Keratinocyte (primary cell): Measurements from ENCODE around the gene GARIN3. TPM values are rescaled to one million over a fixed set of nuclear protein-coding genes. Genes with fewer than 3 reads are reported as not detected.

Source experiments
- DNase-seq: peaks from one replicate; pipeline ENCODE4 v3.0.0-alpha.2; 2011; ENCODE audit warnings: low read depth, missing footprints, low spot score
- FAIRE-seq: peaks from 2 replicates; lab custom pipeline; 2011; peaks lifted over from hg19 to GRCh38; lab: Jason Lieb, UNC
- H2AFZ ChIP-seq: 2 replicates; pipeline ENCODE4 v1.6.0; 2012; ENCODE audit warnings: low read length, control low read depth, inconsistent platforms; ENCODE audit not compliant: control insufficient read depth
- H3K27ac ChIP-seq: 2 replicates; pipeline ENCODE4 v1.5.1; 2011; ENCODE audit warnings: low read length; ENCODE audit not compliant: control insufficient read depth, insufficient read depth
- H3K27me3 ChIP-seq: 3 replicates; pipeline ENCODE4 v1.6.0; 2011; ENCODE audit warnings: low read length; ENCODE audit not compliant: control insufficient read depth, insufficient read depth; ENCODE audit errors: extremely low read depth
- H3K36me3 ChIP-seq, 2 experiments: 2 replicates in 1 of 2; 3 replicates in 1 of 2; pipeline ENCODE4 v1.5.1; 2011; ENCODE audit warnings: low read length in 2 of 2, mild to moderate bottlenecking in 1 of 2; ENCODE audit not compliant: control insufficient read depth in 2 of 2, insufficient read depth in 2 of 2; ENCODE audit errors: extremely low read depth in 1 of 2
- H3K4me1 ChIP-seq: 3 replicates; pipeline ENCODE4 v1.5.1; 2011; ENCODE audit warnings: low read length; ENCODE audit not compliant: control insufficient read depth, insufficient read depth; ENCODE audit errors: extremely low read depth
- H3K4me2 ChIP-seq: 3 replicates; pipeline ENCODE4 v1.6.0; 2011; ENCODE audit warnings: low read depth, low read length; ENCODE audit not compliant: control insufficient read depth, insufficient read depth; ENCODE audit errors: extremely low read depth
- H3K4me3 ChIP-seq, 3 experiments: fragments of 200-600 bp in 1 of 3; sonication (generic) in 1 of 3; 2 replicates in 2 of 3; 3 replicates in 1 of 3; pipeline ENCODE4 v1.5.1; 2011 to 2016; ENCODE audit warnings: low read length in 3 of 3, mild to moderate bottlenecking in 3 of 3, control low read depth in 2 of 3, inconsistent platforms in 1 of 3, low read depth in 1 of 3, mixed read lengths in 1 of 3, mixed run types in 1 of 3, moderate library complexity in 1 of 3; ENCODE audit not compliant: control insufficient read depth in 2 of 3, insufficient read depth in 2 of 3; ENCODE audit errors: extremely low read depth in 1 of 3
- H3K79me2 ChIP-seq: 2 replicates; pipeline ENCODE4 v1.6.0; 2012; ENCODE audit warnings: low read length; ENCODE audit not compliant: control insufficient read depth, insufficient read depth
- H3K9ac ChIP-seq: 3 replicates; pipeline ENCODE4 v1.6.0; 2011; ENCODE audit warnings: low read length; ENCODE audit not compliant: control insufficient read depth, insufficient read depth; ENCODE audit errors: extremely low read depth
- H3K9me1 ChIP-seq: 3 replicates; pipeline ENCODE4 v1.6.0; 2011; ENCODE audit warnings: low read length; ENCODE audit not compliant: control insufficient read depth, insufficient read depth; ENCODE audit errors: extremely low read depth
- H3K9me3 ChIP-seq: 2 replicates; pipeline ENCODE4 v1.5.1; 2012; ENCODE audit warnings: low read depth, low read length; ENCODE audit not compliant: control insufficient read depth
- H4K20me1 ChIP-seq: 3 replicates; pipeline ENCODE4 v1.6.0; 2011; ENCODE audit warnings: low read length; ENCODE audit not compliant: control insufficient read depth, insufficient read depth; ENCODE audit errors: extremely low read depth
- EZH2 ChIP-seq: IDR thresholded peaks from one replicate; pipeline ENCODE4 v1.6.1; 2012; ENCODE audit warnings: inconsistent platforms, mild to moderate bottlenecking, low read length, moderate library complexity
- dilution Hi-C: fragments of 300-500 bp; cut with MboI; formaldehyde crosslinking; loops from one replicate; pipeline ENCODE4 v1.7.0; 2020; ENCODE audit warnings: low sequenced_read_pairs; ENCODE audit not compliant: extremely low pct_ligation_motif_present
- polyA plus RNA-seq, 5 experiments: library from polyadenylated mRNA; depleted of rRNA in 3 of 5; stranded (reverse) in 3 of 5; stranded (forward) in 1 of 5; unstranded in 1 of 5; fragments of >200 nt; gene quantifications; 1 replicate in 1 of 5; 2 replicates in 3 of 5; 3 replicates in 1 of 5; pipeline versions ENCODE4 v1.2.1 to v1.2.3, GENCODE V29; 2011 to 2012; ENCODE audit warnings: missing spikeins in 2 of 5, low read depth in 1 of 5, low replicate concordance in 1 of 5
- TF ChIP-seq, protein P1 (sequence below), 3 experiments: IDR thresholded peaks in 1 of 3; conservative IDR thresholded peaks in 1 of 3; optimal IDR thresholded peaks in 1 of 3; 2 replicates in 2 of 3; 3 replicates in 1 of 3; pipeline versions ENCODE3 to v1.5.1; 2011; ENCODE audit warnings: low read length in 3 of 3, mild to moderate bottlenecking in 3 of 3, moderate library complexity in 2 of 3, control low read depth in 1 of 3, inconsistent platforms in 1 of 3; ENCODE audit not compliant: insufficient read depth in 2 of 3; ENCODE audit errors: extremely low read depth in 1 of 3

The GARIN3 gene
- polyA plus RNA-seq, 1 donor (not counting 4 experiments of a cell fraction or from before 2014, with no cell fraction given): not detected

GRCh38 chr5:157121709-157122108 is 44.4 kb downstream of the GARIN3 start:
- Histone ChIP-seq H3K4me3 (no peak overlapping the region), H3K4me1 (no peaks in the 10 kb centered on the region), H3K36me3 (no peaks in the 10 kb centered on the region), H3K27ac (no peak overlapping the region), H4K20me1 (no peaks in the 10 kb centered on the region), H3K9ac (no peak overlapping the region), H3K9me3 (no peaks in the 10 kb centered on the region), H3K9me1 (no peaks in the 10 kb centered on the region), H2AFZ (no peak overlapping the region), H3K27me3 (no peaks in the 10 kb centered on the region), H3K4me2 (no peak overlapping the region), H3K79me2 (no peaks in the 10 kb centered on the region)
- no peak for TF ChIP-seq EZH2
- TF ChIP-seq, protein P1, sequence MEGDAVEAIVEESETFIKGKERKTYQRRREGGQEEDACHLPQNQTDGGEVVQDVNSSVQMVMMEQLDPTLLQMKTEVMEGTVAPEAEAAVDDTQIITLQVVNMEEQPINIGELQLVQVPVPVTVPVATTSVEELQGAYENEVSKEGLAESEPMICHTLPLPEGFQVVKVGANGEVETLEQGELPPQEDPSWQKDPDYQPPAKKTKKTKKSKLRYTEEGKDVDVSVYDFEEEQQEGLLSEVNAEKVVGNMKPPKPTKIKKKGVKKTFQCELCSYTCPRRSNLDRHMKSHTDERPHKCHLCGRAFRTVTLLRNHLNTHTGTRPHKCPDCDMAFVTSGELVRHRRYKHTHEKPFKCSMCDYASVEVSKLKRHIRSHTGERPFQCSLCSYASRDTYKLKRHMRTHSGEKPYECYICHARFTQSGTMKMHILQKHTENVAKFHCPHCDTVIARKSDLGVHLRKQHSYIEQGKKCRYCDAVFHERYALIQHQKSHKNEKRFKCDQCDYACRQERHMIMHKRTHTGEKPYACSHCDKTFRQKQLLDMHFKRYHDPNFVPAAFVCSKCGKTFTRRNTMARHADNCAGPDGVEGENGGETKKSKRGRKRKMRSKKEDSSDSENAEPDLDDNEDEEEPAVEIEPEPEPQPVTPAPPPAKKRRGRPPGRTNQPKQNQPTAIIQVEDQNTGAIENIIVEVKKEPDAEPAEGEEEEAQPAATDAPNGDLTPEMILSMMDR (optimal IDR thresholded peaks at IDR 0.05 in 1 of 3, IDR thresholded peaks at IDR 0.05 in 1 of 3, conservative IDR thresholded peaks at IDR 0.05 in 1 of 3; ENCODE audit: extremely low read depth in 1 of 3, insufficient read depth in 2 of 3, low read length in 3 of 3): no peak
- DNase-seq: no peak
- dilution Hi-C loops: no loop called here
- no peak for FAIRE-seq

GRCh38 chr5:157120102-157120501 is 46.0 kb downstream of the GARIN3 start:
- FAIRE-seq: no peak

DNA sequence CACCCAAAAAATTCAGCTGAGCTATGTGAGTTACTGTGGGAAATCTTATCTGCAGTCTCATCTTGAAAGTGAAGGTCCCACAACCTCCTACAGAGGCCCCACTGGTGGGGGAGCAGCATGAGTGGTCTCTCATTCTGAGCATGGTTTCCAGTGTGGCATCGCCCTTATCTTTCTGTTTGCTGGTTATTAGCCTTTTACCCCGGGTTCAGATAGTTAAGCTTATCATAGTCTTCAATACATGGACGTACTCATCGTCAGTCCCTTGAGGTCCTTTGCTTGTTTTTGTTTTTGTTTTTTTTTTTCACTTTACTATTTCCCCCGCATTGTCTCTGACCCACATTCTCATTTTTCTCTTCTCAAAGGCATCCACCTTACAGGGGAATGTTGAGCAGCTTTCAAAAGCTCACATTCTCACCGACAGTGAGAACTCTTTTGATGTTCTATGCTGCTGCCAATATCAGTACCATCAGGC is 49.5 kb downstream of the GARIN3 start:
- H3K36me3 ChIP-seq: no peaks in the 10 kb centered on the region
- no peak overlapping the region for H3K9ac ChIP-seq
- no peak for FAIRE-seq
- H2AFZ ChIP-seq: no peak overlapping the region
- no peak overlapping the region for H3K4me2 ChIP-seq
- no peak for DNase-seq
- no peaks in the 10 kb centered on the region for H3K9me3 ChIP-seq
- no peaks in the 10 kb centered on the region for H3K27me3 ChIP-seq
- TF ChIP-seq, protein P1 (optimal IDR thresholded peaks at IDR 0.05 in 1 of 3, IDR thresholded peaks at IDR 0.05 in 1 of 3, conservative IDR thresholded peaks at IDR 0.05 in 1 of 3; ENCODE audit: extremely low read depth in 1 of 3, insufficient read depth in 2 of 3, low read length in 3 of 3): no peak
- TF ChIP-seq EZH2: no peak
- no peak overlapping the region for H3K4me3 ChIP-seq
- no peaks in the 10 kb centered on the region for H3K9me1 ChIP-seq
- dilution Hi-C loops: no loop called here
- H3K79me2 ChIP-seq: no peaks in the 10 kb centered on the region
- H4K20me1 ChIP-seq: no peaks in the 10 kb centered on the region
- no peaks in the 10 kb centered on the region for H3K4me1 ChIP-seq
- no peak overlapping the region for H3K27ac ChIP-seq

More at GRCh38 chr5:157120102-157120501, 46.0 kb downstream of the GARIN3 start:
- no peaks in the 10 kb centered on the region for H3K9me3 ChIP-seq
- H4K20me1 ChIP-seq: no peaks in the 10 kb centered on the region
- no peak overlapping the region for H3K4me2 ChIP-seq
- H3K79me2 ChIP-seq: no peaks in the 10 kb centered on the region
- H3K4me3 ChIP-seq: no peak overlapping the region
- H3K9me1 ChIP-seq: no peaks in the 10 kb centered on the region
- dilution Hi-C loops: no loop called here
- no peaks in the 10 kb centered on the region for H3K36me3 ChIP-seq
- DNase-seq: no peak
- TF ChIP-seq EZH2: no peak
- H3K27ac ChIP-seq: no peak overlapping the region
- H3K4me1 ChIP-seq: no peaks in the 10 kb centered on the region
- no peak overlapping the region for H3K9ac ChIP-seq
- no peaks in the 10 kb centered on the region for H3K27me3 ChIP-seq
- no peak overlapping the region for H2AFZ ChIP-seq
